Measurements from ENCODE around the gene DOHH. TPM values are rescaled to one million over a fixed set of nuclear protein-coding genes. Genes with fewer than 3 reads are reported as not detected.

The DOHH gene
- total RNA-seq, 1 donor from 2014 or later, result 14.5 TPM

- Mint-ChIP-seq H3K27ac (ENCODE audit: unreplicated experiment) (no peak overlapping the region), H3K27me3 (ENCODE audit: low read depth, unreplicated experiment) (peaks cover 17% of the 10 kb centered on the region), H3K36me3 (ENCODE audit: low read depth, unreplicated experiment) (peaks cover 7% of the 10 kb centered on the region), H3K4me3 (ENCODE audit: unreplicated experiment) (no peak overlapping the region), H3K9me3 (ENCODE audit: unreplicated experiment) (peaks cover 6% of the 10 kb centered on the region), H3K4me1 (ENCODE audit: low read depth, unreplicated experiment) (peaks cover 12% of the 10 kb centered on the region)
- H3K9me3 ChIP-seq (ENCODE audit: insufficient read depth, low read depth, low read length), result no peaks in the 10 kb centered on the region
- H3K79me2 ChIP-seq (ENCODE audit: insufficient read depth, low read length), result no peaks in the 10 kb centered on the region
- no peak overlapping the region for H3K4me2 ChIP-seq (ENCODE audit: low read length)
- no peak overlapping the region for H2AFZ ChIP-seq (ENCODE audit: low read depth, low read length)
- no peak overlapping the region for H3K27ac ChIP-seq (ENCODE audit: low read depth, low read length)
- H3K9ac ChIP-seq (ENCODE audit: low read length), result no peak overlapping the region
- H3K36me3 ChIP-seq (ENCODE audit: insufficient read depth, low read length), result peaks cover 2% of the 10 kb centered on the region
- no peak for TF ChIP-seq CTCF (IDR thresholded peaks at IDR 0.05; ENCODE audit: insufficient read depth, low read depth, low read length)
- TF ChIP-seq EZH2 (IDR thresholded peaks at IDR 0.05; ENCODE audit: insufficient read depth, low read length), result no peak
- peaks cover 9% of the 10 kb centered on the region for H4K20me1 ChIP-seq (ENCODE audit: insufficient read depth, low read length)
- DNase-seq (ENCODE audit: low read depth) (no peak), FAIRE-seq (no peak)
- no peaks in the 10 kb centered on the region for H3K4me1 ChIP-seq (ENCODE audit: insufficient read depth, low read length)
- H3K4me3 ChIP-seq (ENCODE audit: insufficient read depth, low read depth, low read length), result no peak overlapping the region
- no peaks in the 10 kb centered on the region for H3K27me3 ChIP-seq (ENCODE audit: insufficient read depth, low read length)
Observed at GRCh38 chr19:3467437-3468198, 32.9 kb downstream of the DOHH start.

DNA sequence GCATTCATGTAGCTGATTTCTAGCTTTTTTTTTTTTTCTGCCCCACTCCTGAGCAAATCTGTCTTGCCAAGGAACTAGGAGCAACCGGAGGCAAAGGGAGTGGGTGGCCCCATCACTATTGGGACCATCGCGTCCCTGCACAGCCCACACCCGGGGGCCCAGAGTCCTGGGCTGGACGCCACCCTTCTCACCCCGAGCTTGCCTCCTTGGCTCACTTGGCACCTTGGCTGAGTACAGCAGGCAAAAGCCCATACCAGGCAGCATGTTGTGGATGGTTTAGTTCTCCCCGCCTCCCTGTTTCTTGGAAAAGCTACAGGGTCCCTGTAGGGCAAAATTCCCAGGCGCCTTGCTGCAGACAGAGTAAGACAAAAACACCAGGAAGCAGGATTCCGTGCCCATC lies 33.8 kb downstream of the DOHH start:
- H3K4me1 ChIP-seq (ENCODE audit: insufficient read depth, low read length), result no peaks in the 10 kb centered on the region
- H3K27ac Mint-ChIP-seq (ENCODE audit: unreplicated experiment), result no peak overlapping the region
- H3K79me2 ChIP-seq (ENCODE audit: insufficient read depth, low read length), result no peaks in the 10 kb centered on the region
- peaks cover 16% of the 10 kb centered on the region for H3K27me3 Mint-ChIP-seq (ENCODE audit: low read depth, unreplicated experiment)
- peaks cover 2% of the 10 kb centered on the region for H3K36me3 ChIP-seq (ENCODE audit: insufficient read depth, low read length)
- FAIRE-seq (no peak), DNase-seq (ENCODE audit: low read depth) (no peak)
- H2AFZ ChIP-seq (ENCODE audit: low read depth, low read length), result no peak overlapping the region
- H3K9me3 Mint-ChIP-seq (ENCODE audit: unreplicated experiment), result peaks cover 6% of the 10 kb centered on the region
- TF ChIP-seq EZH2 (IDR thresholded peaks at IDR 0.05; ENCODE audit: insufficient read depth, low read length) (no peak), CTCF (IDR thresholded peaks at IDR 0.05; ENCODE audit: insufficient read depth, low read depth, low read length) (no peak)
- no peaks in the 10 kb centered on the region for H3K9me3 ChIP-seq (ENCODE audit: insufficient read depth, low read depth, low read length)
- peaks cover 12% of the 10 kb centered on the region for H3K4me1 Mint-ChIP-seq (ENCODE audit: low read depth, unreplicated experiment)
- H3K4me3 Mint-ChIP-seq (ENCODE audit: unreplicated experiment), result no peak overlapping the region
- H3K4me3 ChIP-seq (ENCODE audit: insufficient read depth, low read depth, low read length), result no peak overlapping the region
- H4K20me1 ChIP-seq (ENCODE audit: insufficient read depth, low read length), result peaks cover 7% of the 10 kb centered on the region
- H3K4me2 ChIP-seq (ENCODE audit: low read length), result no peak overlapping the region
- no peak overlapping the region for H3K9ac ChIP-seq (ENCODE audit: low read length)
- H3K36me3 Mint-ChIP-seq (ENCODE audit: low read depth, unreplicated experiment), result peaks cover 7% of the 10 kb centered on the region
- H3K27ac ChIP-seq (ENCODE audit: low read depth, low read length), result no peak overlapping the region
- no peaks in the 10 kb centered on the region for H3K27me3 ChIP-seq (ENCODE audit: insufficient read depth, low read length)

GRCh38 chr19:3465552-3465951 lies 34.9 kb downstream of the DOHH start:
- Histone ChIP-seq H3K4me2 (ENCODE audit: low read length) (no peak overlapping the region), H2AFZ (ENCODE audit: low read depth, low read length) (no peak overlapping the region), H3K36me3 (ENCODE audit: insufficient read depth, low read length) (peaks cover 2% of the 10 kb centered on the region), H3K27ac (ENCODE audit: low read depth, low read length) (no peak overlapping the region), H3K4me3 (ENCODE audit: insufficient read depth, low read depth, low read length) (no peak overlapping the region), H3K27me3 (ENCODE audit: insufficient read depth, low read length) (no peaks in the 10 kb centered on the region), H3K9me3 (ENCODE audit: insufficient read depth, low read depth, low read length) (no peaks in the 10 kb centered on the region), H3K79me2 (ENCODE audit: insufficient read depth, low read length) (no peaks in the 10 kb centered on the region), H3K4me1 (ENCODE audit: insufficient read depth, low read length) (no peaks in the 10 kb centered on the region), H4K20me1 (ENCODE audit: insufficient read depth, low read length) (peaks cover 7% of the 10 kb centered on the region), H3K9ac (ENCODE audit: low read length) (no peak overlapping the region)
- no peak for TF ChIP-seq EZH2 (IDR thresholded peaks at IDR 0.05; ENCODE audit: insufficient read depth, low read length)
- TF ChIP-seq CTCF (IDR thresholded peaks at IDR 0.05; ENCODE audit: insufficient read depth, low read depth, low read length), result no peak
- DNase-seq (ENCODE audit: low read depth) (no peak), FAIRE-seq (no peak)
- Mint-ChIP-seq H3K9me3 (ENCODE audit: unreplicated experiment) (peaks cover 4% of the 10 kb centered on the region), H3K36me3 (ENCODE audit: low read depth, unreplicated experiment) (peaks cover 7% of the 10 kb centered on the region), H3K27me3 (ENCODE audit: low read depth, unreplicated experiment) (peaks cover 11% of the 10 kb centered on the region), H3K4me3 (ENCODE audit: unreplicated experiment) (no peak overlapping the region), H3K27ac (ENCODE audit: unreplicated experiment) (peak overlapping the region; percentile 78), H3K4me1 (ENCODE audit: low read depth, unreplicated experiment) (peaks cover 12% of the 10 kb centered on the region)
